Esophagus muscularis mucosa (tissue), 3 donors: ENCODE results near the gene LCE3A.

Experiments used
- POLR2AphosphoS5 ChIP-seq, 2 donors: sonication (generic); formaldehyde crosslinking; IDR thresholded peaks; one replicate each; pipeline ENCODE4 v1.6.1; 2017; ENCODE audit warnings: antibody characterized with exemption in 2 of 2
- TF ChIP-seq, protein P1 (sequence below), 3 experiments: fragments of 200-600 bp in 2 of 3; fragments of 450-650 bp in 1 of 3; sonication (generic) in 2 of 3; IDR thresholded peaks; one replicate each; pipeline ENCODE4 v1.5.1; 2017 to 2019; ENCODE audit warnings: antibody characterized with exemption in 3 of 3, mild to moderate bottlenecking in 2 of 3, moderate library complexity in 1 of 3

DNA sequence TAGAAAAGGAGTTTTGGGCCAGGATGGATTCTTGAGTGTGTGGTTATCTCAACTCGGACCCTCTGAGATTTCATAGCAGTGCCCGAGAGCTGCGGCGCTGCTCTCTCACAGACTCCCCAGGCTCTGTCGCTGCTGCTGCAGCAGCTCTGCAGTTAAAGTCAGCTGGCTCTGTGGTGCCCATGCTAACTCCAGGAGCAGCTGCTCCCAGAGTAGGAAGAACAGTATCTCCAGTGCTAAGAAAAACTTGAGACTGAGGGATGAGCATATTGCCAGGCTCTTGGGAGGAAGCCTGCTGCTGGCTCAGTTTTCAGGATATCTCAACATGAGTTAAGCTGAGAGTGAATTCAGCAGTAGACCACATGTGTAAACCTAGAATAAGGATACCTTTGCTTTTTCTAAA is 44.7 kb upstream of the LCE3A start:
- TF ChIP-seq, protein P1, sequence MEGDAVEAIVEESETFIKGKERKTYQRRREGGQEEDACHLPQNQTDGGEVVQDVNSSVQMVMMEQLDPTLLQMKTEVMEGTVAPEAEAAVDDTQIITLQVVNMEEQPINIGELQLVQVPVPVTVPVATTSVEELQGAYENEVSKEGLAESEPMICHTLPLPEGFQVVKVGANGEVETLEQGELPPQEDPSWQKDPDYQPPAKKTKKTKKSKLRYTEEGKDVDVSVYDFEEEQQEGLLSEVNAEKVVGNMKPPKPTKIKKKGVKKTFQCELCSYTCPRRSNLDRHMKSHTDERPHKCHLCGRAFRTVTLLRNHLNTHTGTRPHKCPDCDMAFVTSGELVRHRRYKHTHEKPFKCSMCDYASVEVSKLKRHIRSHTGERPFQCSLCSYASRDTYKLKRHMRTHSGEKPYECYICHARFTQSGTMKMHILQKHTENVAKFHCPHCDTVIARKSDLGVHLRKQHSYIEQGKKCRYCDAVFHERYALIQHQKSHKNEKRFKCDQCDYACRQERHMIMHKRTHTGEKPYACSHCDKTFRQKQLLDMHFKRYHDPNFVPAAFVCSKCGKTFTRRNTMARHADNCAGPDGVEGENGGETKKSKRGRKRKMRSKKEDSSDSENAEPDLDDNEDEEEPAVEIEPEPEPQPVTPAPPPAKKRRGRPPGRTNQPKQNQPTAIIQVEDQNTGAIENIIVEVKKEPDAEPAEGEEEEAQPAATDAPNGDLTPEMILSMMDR (IDR thresholded peaks at IDR 0.05): no peak
- no peak for TF ChIP-seq POLR2AphosphoS5 (IDR thresholded peaks at IDR 0.05)
